GM21619 (cell line): Measurements from ENCODE around the gene ITIH3.
"Not testable (repeated sequence)": the region's sequence is repeated elsewhere in the genome, so short reads cannot be mapped to it uniquely, and the experiment has no call there.

ENCODE experiments used
- ATAC-seq: cut with Tn5 transposase; IDR thresholded peaks from one replicate; pipeline ENCODE4 v1.9.1; 2021; ENCODE audit not compliant: unreplicated experiment

Gene ITIH3, protein sequence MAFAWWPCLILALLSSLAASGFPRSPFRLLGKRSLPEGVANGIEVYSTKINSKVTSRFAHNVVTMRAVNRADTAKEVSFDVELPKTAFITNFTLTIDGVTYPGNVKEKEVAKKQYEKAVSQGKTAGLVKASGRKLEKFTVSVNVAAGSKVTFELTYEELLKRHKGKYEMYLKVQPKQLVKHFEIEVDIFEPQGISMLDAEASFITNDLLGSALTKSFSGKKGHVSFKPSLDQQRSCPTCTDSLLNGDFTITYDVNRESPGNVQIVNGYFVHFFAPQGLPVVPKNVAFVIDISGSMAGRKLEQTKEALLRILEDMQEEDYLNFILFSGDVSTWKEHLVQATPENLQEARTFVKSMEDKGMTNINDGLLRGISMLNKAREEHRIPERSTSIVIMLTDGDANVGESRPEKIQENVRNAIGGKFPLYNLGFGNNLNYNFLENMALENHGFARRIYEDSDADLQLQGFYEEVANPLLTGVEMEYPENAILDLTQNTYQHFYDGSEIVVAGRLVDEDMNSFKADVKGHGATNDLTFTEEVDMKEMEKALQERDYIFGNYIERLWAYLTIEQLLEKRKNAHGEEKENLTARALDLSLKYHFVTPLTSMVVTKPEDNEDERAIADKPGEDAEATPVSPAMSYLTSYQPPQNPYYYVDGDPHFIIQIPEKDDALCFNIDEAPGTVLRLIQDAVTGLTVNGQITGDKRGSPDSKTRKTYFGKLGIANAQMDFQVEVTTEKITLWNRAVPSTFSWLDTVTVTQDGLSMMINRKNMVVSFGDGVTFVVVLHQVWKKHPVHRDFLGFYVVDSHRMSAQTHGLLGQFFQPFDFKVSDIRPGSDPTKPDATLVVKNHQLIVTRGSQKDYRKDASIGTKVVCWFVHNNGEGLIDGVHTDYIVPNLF

DNA sequence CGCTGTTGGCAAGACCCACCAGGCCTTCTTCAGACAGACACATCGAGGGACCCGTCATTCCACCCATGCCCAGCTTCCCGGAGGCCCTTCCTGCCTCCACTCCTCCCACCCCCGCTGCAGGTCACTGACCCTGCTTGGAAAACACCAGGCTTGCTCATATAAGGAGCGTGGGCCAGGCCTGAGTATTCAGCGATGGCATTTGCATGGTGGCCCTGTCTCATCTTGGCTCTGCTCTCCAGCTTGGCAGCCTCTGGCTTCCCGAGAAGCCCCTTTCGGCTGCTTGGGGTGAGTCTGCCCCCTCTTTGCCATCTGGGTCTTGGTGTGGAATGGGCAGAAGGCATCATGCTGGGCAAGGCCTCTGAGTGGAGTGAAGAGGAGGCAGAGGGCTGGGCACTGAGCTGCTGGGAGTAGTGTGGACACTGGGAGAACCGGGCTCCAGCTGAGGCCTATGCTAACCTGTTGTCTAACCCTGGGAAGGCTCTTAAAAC is at the start of gene ITIH3:
Gene ITIH3, plus strand, starts transcription at position 185 of the 488 bp plus-strand sequence. Its CDS starts 8 bp downstream, at position 193.
- ATAC-seq, result no peak

DNA sequence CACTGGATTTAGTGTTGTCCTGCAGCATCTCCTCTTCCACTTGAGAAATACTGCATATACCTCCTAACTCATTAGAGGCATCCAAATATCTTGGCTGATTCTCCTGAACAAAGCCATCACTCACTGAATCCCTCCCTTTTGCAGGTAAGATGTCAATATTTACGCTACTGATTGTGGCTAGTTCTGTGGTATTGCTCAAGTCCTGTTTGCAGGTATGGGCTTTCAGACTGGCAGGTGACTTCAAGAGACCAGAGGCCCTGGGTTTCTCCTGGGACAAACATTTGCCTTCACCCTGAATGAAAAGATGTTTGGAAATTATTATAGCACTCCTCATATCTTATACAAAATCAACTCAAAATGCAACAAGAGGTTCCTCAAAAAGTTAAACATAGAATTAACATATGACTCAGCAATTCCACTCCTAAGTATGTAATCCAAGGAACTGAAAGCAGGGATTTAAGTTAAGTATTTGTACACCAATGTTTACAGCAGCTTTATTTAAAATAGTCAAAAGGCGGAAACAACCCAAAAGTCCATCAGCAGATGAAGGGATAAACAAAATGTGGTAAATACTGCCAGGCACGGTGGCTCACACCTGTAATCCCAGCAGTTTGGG is 42.4 kb upstream of the ITIH3 start:
- ATAC-seq, result no peak

DNA sequence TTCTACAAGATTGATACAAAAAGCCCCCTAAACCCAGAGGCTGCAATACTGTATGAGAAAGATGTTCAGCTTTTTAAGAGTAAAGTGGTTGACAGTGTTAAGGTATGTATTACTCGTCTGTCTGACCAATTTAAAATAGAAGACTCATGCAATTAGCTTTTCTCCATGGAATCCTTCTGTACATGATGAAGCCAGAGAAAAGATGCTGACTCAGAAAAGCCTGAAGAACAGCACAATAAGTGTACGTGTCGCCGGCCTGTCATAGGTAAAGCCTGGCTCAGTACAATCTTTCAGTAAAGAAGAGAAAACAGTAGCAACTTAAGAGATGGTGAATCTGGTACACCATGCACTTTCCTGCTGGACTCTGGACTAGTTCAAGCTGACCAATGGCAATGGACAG is 40.2 kb upstream of the ITIH3 start:
- ATAC-seq, result no peak

DNA sequence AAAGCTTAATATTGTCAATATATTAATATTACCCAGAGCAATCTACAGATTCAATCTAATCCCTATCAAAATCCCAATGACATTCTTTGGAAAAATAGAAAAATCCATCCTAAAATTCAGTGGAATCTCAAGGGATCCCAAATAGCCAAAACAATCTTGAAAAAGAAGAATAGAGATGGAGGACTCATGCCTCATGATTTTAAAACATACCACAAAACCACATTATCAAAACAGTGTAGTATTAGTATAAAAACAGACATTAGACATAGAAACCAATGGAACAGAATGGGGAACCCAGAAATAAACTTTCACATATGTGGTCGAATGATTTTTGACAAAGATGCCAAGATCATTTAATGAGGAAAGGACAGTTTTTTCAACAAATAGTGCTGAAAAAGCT is 38.5 kb upstream of the ITIH3 start:
- no peak for ATAC-seq

DNA sequence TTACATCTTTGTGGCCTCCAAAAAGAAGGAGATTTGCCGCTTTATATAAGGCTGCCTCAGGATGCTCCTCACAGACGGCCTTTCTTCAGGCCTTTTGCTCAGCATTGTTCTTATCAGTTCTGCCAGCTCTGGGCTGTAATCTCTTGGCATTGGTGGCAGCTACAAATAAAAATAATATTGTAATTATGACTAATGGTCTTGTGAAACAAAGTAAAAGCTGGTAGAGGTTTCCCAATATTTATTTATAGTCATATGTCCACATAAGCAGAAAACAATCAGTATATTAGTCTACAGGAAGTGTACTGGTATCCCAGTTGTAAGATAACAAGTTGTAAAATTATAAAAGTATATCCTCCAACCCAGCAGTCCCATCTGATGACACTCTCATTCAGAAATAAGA is 31.1 kb upstream of the ITIH3 start:
- no peak for ATAC-seq

DNA sequence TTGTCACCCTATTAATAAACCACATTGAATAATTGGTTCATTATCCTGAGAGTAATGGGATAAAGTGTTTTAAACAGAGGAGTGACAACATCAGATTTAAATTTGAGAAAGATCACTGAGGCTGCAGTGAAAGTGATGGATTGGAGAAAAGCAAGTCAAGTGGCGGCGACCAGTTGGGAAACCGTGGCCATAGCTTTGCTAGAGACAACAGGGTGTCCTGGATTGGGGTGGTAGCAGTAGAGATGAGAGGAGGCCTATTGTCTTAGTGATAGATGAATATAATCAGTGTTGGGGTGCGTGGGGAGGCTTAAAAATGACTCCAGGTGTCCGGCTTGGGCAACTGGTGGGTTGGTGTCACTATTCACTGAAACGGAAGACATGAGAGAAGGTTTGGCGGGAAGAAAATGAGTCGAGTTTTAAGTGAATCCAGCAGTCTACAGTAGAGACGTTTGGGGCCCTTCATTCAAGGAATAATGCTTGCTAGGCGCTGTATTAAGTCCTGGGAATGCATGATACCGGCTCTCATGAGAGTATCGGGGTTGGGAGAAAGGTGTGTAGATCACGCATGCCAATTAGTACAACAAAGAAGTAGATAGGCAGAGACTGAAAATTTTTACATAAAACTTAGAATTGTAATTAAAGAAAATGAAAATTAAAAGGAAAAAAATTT is 24.7 kb upstream of the ITIH3 start:
- no peak for ATAC-seq

DNA sequence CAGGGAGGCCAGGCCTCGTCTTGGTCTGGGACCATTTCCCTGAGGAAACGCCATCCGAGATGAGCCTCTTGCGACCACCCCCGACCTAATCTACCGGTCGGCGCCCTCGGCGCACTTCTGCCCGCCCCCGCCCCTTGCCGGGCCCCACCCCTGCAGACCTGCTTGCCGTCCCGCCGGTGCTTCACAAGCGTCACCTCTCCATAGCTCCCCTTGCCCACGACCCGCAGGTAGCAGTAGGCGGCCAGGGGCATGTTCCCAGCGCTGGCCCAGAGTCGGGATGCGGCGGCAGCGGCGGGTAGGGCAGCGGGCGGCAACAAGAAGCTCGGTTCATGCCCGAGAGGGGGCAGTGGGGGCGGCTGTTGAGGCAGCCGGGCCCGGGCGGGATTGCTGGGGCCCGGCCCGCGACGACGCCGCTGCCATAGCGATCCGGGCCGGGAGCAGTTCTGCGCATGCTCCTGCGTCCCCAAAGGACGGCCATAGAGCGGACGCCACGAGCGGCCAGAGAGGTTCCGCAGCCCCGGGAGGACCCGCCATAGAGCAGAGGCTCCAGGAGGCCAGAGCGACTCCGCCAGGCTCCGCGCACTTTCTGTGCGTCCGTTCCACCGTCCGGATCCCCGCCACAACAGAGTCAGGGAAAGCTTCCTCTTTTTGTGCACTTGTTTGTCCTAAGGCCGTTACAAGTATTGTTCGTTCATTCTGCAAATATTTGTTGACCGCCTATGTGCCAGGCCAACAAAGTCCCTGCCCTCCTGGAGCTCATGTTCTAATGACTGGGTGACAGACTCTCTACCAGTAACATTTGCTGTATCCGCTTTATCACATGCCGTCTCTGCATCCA is 23.9 kb upstream of the ITIH3 start, which contains the start of gene NEK4:
Gene NEK4, minus strand, starts transcription at position 445 of the 838 bp plus-strand sequence. Its CDS starts 194 bp downstream, at position 251.
- ATAC-seq, result peak; percentile 95

DNA sequence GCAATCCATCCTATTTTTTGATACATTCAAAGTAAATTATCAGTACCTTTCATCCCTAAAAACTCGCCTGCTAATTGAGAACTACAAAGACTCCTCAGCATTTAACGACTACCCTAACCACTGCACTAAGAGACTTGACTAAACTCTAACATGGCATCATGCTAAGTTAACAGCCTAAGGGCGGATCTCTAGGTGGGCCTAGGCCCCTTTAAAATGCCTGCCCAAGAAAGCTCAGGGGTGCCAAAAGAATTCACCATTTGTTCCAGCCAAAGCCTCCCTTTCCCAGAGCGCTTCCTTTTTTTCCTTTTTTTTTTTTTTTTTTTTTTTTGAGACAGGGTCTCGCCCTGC is 23.3 kb upstream of the ITIH3 start:
- ATAC-seq, result peak; percentile 12

DNA sequence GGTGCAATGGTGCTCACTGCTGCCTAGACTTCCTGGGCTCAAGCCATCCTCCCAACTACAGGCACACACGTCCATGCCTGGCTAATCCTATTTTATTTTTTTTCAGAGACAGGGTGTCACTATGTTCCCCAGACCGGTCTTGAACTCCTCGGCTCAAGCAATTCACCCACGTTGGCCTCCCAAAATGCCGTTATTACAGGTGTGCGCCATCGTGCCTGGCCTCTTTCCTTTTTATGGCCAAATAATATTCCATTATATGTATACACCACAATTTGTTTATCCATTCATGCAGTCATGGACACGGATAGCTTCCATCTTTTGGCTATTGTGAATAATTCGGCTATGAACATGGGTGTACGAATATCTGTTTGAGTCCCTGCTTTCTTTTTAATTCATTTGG is 22.9 kb upstream of the ITIH3 start:
- no peak for ATAC-seq

DNA sequence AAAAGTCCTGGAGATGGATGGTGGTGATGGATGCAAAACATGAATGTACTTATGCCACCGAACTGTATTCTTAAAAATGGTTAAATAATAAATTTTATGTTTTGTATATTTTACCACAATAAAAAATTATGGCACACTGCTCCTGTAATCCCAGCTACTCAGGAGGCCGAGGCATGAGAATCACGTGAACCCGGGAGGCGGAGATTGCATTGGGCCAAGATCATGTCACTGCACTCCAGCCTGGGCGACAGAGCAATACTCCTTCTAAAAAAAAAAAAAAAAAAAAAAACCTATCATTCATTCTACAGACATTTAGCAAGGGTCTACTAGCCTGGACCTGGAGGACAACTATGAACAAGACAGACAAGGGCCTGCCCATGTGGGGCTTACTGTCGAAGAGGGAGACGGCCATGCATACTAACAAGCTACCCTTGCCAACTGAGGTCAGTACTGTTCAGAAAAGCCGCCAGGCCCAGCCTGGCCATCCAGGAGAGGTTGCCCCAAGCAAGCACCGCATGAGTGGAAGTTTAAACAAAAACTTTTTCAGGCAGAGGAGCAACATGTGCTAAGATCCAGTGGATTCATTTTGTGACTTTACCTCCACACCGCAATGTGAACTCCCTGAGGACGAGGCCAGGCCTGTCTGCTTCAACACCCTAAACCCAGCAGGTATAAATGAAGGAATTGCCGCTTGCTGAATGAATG is 21.1 kb upstream of the ITIH3 start:
- ATAC-seq, result no peak

DNA sequence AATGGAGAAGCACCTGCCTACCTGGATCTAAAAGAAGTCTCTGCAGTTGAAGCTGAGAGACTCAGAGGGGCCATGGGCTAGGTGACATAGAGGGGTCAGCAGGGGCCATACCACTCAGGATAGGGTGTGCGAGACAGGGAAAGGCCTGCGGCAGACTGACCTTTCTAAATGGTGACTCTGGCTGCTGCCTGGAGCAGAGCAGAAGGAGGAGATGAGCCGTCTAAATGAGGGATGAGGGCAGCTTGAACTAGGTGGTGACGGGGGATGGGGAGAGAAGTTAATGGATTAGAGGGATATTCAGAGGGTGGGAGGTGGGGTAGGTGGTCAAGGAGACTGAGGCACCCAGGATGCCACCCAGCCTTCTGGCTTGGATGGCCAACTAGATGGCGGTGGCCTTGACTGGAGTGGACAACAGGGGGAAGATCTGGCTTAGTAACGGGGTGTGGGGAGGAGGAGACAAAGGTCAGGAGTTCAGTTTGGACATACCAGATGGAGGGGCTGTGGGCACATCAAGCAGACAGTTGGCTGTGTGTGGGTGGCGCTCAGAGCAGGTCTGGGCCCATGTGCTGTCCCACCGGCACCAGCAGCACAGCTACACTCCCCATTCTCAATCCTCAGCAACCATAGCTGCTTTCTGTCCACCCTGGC is 20.4 kb upstream of the ITIH3 start:
- ATAC-seq, result no peak

DNA sequence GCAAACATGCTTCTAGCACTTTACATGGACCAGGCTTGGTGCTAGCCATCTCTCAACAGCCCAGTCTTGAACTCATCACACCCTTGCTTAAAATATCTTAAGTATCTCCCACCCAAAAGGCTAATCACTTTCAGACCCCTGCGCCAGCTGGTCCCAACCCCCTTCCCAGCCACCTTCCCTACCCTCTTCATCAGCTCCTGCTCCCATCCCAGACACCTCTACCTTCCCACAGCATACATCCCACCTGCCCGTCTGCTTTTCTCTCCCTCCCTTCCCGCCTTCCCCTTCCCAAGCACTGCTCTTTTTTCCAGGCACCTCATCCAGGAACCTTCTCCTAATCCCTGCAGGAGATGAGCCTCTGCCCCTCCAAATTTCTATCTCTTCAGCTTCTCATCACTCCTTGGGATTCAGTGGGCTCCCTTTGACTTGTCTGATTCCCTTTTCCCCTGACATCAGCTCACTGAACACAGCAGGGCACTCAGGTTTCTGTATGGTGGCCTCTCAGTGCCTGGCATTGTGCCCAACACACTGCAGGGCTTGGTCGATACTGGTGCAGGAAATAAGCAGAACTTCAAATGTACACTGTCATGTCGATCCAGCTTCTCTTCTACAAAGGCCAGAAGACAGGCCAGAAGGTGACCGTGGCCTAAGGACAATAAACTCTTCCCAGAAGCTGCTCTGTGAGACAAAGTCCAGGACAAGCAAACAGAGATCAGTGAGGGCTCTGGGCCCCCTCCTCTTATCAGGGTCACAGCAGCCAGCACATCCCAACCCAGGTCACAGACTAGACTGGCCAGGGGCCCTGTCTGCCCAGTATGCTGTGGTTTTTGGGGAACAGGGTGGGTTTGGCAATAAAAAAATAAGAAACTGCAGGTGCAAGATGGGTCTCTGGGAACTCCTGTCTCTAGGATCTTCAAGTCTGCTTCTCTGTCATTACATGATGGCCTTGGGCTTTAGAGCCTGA is 19.4 kb upstream of the ITIH3 start:
- no peak for ATAC-seq

DNA sequence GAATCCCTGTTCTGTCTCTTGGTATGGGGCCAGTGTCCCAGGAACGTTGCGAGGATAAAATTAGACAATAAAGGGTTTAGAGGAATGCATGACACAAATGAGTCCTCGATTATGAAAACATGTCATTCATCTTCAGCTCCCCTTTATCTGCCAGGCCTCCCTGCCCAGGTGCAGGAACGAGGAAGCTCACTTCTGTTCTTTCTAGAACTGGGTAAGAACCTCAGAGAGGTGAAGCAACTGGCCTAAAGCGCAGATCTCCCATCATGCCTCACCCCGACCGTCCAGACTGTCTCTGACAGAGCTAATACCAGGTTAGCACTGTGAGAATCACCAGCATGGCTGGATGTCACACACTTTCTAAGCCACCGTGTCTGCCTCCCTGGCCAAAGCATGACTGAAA is 18.7 kb upstream of the ITIH3 start:
- no peak for ATAC-seq

DNA sequence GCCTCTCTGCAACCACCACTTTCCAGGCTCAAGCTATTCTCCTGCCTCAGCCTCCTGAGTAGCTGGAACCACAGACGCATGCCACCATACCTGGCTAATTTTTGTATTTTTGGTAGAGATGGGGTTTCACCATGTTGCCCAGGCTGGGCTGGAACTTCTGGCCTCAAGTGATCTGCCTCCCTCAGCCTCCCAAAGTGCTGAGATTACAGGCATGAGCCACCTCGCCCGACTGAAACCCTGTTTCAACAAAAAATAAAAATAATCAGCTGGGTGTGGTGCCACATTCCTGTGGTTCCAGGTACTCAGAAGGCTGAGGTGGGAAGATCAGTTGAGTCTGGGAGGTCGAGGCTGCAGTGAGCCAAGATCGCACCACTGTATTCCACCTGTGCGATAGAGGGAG is 18.1 kb upstream of the ITIH3 start:
- not testable (repeated sequence) for ATAC-seq

DNA sequence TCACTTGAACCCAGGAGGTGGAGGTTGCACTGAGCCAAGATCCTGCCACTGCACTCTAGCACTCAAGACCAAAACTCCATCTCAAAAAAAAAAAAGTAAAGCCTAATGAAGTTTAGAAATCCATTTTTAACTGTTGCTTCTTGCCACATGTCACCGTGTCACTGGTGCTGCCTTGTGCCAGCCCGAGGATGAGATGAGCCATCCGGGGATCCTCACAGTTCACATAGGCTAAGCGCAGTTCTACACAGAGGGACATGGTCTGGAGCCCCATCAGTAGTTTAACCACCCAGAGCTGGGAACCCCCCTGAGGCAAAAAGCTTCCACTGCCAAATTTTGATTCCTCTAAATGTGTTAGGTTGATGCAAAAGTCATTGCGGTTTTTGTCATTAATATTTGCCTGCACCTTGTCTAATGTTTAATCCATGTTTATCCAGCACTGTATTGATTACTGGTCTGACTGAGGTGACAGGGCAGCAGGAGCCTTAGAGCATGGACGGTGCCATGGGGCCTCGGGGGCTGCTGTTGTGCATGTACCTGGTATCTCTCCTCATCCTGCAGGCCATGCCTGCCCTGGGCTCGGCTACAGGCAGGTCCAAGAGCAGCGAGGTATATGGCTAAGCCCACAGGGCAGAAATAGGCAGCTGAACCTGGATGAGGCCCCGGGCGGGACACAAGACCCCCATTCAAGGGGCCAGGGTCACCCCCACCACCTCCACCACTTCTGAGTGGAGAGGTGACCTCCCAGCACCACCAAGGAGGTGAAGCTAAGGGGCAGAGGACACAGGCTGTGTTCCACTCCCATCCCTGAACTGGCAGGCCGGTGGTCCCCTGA is 17.3 kb upstream of the ITIH3 start, which contains the start of gene ITIH1:
Gene ITIH1, plus strand, starts transcription at position 473 of the 832 bp plus-strand sequence. Its CDS starts 17 bp downstream, at position 490.
- no peak for ATAC-seq

DNA sequence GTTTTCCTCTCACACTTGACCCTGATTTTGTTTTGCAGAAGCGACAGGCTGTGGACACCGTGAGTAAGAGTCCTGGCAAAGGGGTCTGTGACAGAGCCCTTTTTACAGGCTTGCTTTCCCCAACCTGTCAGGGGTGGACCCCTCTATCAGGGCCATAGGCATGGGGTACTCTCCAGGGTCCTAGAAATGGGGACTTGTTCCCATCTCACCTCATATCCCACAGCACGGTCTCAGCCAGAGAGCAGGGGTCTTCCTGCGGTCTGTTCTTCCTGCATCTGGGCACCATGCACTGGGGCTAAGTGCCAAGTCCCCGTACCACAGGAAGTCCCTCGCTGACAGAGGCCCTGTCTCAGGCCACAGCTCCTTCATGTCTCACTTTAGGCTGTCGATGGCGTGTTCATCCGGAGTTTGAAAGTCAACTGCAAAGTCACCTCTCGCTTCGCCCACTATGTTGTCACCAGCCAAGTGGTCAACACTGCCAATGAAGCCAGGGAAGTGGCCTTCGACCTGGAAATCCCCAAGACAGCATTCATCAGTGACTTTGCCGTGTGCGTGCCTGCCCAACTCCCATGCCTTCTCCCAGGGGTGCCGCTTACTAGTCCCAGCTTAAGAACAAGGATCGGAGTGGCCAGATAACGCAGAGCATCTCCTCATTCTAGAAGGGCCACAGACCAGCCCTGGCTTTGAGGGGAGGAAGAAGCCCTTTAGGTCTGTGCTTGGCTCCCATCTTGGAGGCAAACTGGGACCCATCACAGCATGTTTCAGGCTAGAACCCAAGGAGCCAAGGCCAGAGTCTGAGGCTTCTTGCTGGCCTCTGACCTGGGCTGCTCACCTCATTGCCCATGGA is 16.4 kb upstream of the ITIH3 start:
- no peak for ATAC-seq
